HG03060 (cell line): Measurements from ENCODE around the gene PARVB.

Source experiments
- ATAC-seq: cut with Tn5 transposase; IDR thresholded peaks from one replicate; pipeline ENCODE4 v1.9.1; 2021; ENCODE audit warnings: low read depth, moderate number of reproducible peaks; ENCODE audit not compliant: unreplicated experiment

PARVB gene

DNA sequence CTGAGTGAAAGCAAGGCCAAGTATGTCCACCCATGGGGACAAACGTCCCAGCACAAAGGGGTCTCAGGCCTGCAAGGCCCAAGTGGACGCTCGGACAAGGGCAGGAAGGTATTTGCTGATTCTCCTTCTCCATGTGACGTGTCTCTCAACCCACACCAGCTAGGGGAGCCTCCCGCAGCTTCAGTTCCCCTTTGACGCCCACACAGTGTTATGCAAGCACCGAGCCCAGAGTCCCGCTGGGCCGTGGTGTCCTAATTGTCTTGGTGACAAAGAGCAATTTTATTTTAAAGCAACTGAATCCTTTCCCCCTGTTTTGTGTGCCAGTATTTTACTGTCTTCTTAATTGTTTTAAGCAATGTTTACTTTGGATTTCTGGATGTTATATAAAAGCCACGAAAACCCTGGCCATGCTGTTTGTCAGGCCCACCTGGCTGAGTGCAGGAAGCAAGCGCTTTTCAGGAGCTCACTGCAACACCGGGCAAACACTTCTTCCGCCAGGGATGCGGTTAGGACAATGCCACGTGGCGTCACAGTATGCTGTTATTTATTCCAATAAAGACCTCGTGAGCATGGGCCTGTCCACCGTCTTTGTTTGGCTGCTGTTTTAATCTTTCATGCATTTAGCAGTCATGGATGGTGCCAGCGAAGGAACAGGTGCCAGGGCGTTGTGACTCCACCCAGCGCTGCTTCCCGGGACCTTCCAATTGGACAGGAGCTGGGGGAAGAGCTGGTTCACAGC, 148.4 kb downstream of the PARVB start:
- no peak for ATAC-seq

GRCh38 chr22:44173154-44173553, 149.1 kb downstream of the PARVB start:
- ATAC-seq, result no peak

DNA sequence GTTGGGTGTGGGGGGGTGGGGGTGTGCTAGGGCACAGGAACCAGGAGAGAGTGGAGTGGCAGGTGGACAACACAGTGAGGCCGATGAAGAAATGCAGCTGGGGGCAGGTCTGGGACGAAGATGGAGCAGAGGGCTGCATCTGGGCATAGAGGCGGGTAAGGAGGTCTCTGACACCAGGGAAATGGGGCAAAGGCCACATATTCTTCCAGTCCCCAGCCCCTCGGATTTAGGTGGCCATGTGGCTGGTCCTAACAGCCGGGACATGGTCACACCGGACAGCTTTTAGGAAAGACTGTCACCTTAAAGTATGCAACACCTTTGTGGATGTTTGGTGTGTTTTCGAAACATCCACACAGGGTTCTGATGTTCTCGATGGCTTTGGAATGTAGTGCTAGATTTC, 151.6 kb downstream of the PARVB start:
- no peak for ATAC-seq

GRCh38 chr22:44179196-44179988, 155.3 kb downstream of the PARVB start:
- no peak for ATAC-seq

GRCh38 chr22:44179989-44180705, 156.0 kb downstream of the PARVB start:
- ATAC-seq, result no peak

- no peak for ATAC-seq
These were observed 156.6 kb downstream of the PARVB start, which contains the start of gene PARVG for GRCh38 chr22:44180706-44181032. PARVG (plus strand) TSS chr22:44180925; CDS start chr22:44183330, 2,405 bp downstream.

DNA sequence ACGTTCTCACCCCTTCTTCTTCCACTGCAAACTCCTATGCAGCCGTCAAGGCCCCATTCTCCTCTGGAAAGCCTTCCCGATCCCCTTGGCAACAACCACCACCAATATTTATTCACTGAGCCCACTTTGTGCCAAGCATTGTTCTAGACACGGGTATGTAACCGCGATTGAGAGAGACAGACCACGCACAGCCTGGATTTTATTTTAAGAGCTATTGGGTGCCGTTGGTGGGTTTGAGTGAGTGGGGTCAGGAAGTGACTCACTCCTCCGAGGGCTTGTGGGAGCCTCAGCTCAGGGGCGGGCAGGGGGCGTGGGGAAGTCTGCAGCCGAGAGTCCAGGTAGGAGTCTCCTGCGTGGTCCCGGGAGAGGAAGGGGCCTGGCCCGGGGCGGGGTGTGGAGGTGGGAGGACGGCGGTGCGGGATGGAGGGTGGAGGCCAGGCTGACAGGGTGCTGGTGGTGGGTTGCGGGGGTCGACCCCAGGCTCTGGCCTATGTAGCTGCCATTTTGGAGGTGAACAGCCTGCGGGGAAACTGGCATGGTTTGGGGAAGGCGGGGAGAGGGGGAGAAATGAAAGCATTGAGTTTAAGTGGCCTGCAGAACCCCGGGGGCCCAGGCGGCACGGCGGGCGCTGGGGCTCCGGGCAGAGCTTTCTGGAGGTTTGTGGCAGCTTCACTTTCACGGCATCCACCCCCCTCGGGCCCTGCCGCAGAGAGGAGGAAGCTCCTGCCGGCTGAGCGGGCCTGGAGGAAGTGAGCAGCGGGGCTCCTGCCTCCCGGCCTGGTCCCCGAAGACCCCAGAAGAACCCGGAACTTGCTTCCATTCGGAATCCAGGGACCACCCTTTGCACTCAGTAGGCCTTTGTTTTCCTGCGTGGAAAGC, 157.2 kb downstream of the PARVB start:
- no peak for ATAC-seq

DNA sequence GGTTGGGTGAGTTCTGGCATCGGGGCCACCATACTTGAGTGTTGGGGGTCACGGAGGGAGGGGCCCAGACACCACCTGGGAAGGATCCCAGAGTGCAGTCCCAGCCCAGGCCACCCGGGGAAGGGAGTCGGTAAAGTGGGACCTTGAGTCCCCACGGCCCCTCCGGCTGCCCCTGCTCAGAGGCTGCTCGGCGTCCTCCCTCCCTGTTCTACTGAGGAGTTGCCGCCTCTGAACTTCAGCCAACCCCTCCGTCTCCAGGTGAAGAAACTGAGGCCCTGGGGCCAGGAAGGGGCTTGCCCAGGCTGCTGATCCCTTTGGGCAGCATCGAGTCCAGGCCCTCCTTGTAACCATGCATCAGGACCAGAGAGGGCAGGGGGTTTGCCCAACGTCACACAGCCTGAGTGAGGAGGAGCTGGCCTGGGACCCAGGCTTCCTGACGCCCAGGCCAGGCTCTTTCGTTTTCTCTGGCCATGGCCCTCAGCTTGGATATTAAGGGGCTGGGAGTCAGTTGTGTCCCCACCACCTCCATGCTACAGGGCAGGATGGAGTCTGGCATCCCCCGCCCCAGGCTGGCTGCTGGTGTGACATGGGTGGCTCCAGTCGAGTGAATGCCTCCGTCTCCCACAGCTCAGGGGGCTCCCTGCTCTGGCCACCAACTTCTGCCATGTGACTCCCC, 157.9 kb downstream of the PARVB start:
- no peak for ATAC-seq

- no peak for ATAC-seq
These were observed 158.6 kb downstream of the PARVB start for GRCh38 chr22:44182588-44183286.

DNA sequence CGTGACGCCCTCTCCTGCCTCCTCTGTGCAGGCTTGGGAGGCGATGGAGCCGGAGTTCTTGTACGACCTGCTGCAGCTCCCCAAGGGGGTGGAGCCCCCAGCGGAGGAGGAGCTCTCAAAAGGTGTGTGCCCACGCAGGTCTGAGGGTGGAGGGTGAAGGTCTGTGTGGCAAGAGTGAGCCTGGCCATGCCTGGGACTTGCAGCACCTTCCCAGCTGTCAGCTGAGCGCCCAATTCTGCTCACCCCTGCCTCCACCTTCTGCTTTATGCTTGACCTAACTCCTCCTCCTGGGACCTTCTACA, 159.1 kb downstream of the PARVB start:
- ATAC-seq, result no peak

DNA sequence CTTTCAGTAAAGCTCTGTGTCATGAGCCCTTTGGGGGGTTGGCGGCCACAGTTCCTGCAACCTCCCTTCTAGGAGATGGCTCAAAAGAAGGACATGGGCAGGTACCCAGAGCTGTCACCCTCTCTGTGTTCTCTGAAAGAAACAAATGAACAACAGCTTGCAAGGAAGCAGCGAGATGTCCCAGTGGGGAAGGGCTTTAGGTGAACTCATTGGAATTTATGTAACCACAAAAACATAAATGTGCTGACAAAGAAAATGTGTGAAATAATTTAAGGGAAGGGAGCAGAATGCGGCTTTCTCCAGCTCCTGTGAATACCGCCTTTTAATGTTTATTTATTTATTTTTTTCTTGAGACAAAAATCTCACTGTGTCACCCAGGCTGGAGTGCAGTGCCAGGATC, 159.9 kb downstream of the PARVB start:
- ATAC-seq, result no peak

DNA sequence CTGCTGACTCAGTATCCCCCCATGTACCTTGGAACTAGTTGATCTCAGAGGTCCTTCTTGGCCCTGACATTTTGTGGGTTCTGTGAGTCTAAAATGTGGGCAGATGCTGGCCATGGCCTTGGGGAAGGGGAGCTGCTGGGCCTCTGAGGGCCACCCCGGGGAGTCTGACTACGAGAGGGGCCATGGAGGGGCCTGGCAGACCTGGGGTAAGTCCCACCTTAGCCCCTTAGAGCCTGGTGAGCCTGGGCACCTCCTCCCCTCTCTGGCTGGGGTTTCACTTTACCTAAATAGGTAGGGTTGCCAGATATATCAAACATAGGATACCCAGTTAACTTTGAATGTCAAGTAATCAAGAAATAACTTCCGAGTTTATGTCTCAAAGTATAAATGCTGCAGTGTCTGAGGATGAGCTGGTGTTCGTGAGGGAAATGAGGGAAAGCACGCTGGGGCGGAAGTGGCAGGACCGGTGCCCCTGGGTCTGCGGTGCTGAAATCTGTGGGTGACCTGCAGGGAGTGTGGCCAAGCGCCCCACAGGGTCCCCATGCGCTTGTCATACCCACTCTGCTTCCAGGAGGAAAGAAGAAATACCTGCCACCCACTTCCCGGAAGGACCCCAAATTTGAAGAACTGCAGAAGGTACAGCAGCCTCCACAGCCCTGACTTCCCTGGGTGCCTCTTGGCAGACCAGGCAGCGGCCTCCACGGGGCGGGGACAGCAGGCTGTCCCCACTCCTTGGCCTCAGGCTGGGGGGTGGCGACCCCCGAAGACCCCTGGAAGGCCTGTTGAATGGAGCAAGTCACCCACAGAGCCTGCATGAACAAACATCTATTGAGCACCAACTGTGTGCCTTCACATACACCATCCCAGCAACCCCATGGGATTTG, 161.4 kb downstream of the PARVB start:
- ATAC-seq, result no peak

DNA sequence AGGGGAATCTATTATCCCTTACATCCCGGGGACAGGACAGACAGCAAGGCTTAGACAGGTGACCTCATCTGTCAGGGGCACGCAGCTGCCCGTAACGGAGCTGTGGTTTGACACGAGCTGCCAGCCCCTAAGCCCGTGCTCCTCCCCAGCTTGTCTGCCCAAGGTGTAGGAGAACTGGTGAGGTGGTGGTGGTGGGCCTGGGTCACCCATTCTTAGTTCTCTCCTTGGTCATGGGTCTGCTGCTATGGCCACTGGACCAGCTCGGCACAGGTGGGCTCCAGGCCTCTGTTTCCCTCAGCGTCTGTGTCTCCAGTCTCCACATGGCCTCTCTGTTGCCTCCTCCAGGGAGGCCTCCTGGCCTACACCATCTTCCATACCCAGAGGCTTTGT, 162.0 kb downstream of the PARVB start:
- ATAC-seq, result no peak

- no peak for ATAC-seq
These were observed 162.6 kb downstream of the PARVB start for GRCh38 chr22:44186737-44187136.

DNA sequence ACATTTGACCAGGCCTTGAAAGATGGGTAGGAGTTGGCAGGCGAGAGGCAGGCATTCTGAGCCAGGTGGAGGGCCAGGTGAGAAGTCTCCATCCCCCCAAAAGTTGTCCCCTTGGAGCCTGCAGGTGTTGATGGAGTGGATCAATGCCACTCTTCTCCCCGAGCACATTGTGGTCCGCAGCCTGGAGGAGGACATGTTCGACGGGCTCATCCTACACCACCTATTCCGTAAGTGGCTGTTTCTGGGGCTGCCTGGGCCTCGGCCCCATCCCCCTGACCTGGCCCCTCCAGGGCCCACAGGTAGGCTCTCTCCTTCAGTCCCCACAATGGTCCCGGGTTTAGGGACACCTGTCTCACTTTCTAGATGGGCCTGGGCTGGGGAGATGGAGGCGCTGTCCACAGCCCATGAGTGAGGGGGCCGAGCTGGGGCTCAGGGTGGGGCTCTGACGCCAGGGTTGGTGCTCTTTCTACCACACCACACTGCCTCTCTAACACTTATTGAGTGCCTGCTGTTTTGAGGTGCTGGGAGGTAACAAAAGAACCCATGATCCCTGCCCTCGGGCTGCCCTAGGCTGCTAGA, 163.6 kb downstream of the PARVB start:
- ATAC-seq, result no peak

DNA sequence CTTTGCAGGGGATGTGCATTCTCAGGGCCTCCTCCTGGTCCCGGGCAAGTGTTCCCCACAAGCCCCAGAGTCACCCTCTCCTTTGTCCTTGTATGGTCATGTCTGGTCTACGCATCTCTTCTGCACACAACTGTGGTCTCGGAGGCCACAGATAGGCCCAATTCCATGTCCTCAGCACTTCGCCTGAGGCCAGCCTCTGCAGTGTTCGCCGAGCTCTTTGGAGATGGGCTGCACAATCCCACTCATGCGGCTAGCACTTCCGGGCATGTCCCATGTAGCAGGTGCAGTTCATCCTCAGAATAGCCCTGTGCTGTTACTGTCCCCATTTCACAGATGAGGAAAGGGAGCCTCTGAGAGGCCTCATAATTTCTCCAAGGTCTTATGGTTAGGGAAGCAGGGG, 164.2 kb downstream of the PARVB start:
- no peak for ATAC-seq

GRCh38 chr22:44188986-44189630, 165.0 kb downstream of the PARVB start:
- ATAC-seq, result no peak
